HG02884 (cell line): ENCODE results near the gene PI4K2A.

Experiments
- ATAC-seq: cut with Tn5 transposase; IDR thresholded peaks from one replicate; pipeline ENCODE4 v1.9.1; 2021; ENCODE audit warnings: mild to moderate bottlenecking, moderate library complexity; ENCODE audit not compliant: unreplicated experiment

PI4K2A gene

DNA sequence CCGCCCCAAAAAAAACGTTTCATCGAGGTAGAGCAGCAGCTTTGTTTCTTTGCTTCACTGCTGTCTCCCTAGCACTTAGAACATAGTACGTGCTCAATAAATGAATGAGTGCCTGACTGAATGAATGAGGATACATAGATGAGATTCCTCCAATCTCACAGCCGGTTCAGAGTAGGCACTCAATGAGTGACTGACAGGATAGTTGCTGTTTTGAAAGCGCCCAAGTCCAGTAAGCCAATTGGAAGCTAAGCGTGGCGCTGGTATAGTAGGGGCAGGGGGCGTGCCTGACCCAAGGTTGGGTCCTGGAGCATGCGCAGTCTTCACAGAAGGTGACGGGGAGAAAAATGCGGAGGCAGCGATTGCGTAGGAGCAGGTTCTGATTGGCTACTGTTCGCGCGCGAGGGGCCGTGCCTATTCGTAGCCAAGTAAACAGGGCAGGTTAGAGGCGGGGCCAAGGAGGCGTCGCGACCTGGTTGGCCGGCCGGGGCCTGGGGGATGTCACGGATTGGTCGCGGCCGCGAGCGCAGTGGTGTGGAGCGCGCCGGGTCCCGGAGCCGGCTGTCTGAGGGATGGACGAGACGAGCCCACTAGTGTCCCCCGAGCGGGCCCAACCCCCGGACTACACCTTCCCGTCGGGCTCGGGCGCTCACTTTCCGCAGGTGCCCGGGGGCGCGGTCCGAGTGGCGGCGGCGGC, at the start of gene PI4K2A:
Gene PI4K2A (plus strand): TSS at position 498 of the 694 bp plus-strand sequence. CDS start 72 bp downstream, at position 570.
- ATAC-seq, result peak; percentile 98

DNA sequence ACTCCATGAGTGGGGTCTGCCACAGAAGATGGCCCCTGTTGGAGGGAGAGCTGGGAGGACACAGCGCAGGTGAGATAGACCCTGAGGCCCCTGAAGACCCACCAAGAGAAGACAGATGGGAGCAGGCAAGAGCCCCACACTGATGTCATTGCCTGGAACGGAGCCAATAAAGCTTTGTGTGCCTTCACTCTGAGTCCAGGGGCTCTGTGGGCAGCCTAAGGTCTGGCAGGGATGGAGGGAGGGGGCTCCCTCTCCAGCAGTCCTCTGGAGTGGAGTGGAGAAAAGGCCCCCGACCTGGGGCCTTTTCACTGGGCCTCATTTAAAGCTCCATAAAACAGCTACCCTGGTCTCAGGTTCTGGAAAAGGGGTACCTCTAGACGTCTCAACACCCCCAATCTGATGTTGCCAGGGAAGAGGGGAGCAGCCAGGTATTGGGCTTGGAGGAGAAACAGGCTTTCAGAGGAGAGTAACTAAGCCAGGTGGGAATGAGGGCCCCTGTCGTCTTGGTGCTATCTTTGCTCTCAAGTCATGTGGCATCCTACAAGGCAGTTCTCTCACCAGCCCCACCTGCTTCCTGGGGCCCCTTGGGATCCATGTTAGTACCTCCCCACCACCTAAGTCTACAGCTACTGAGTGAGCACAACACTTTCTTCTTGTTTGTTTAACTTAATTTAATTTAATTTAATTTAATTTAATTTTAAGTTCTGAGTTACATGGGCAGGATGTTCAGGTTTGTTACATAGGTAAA, 49.5 kb upstream of the PI4K2A start:
- no peak for ATAC-seq

DNA sequence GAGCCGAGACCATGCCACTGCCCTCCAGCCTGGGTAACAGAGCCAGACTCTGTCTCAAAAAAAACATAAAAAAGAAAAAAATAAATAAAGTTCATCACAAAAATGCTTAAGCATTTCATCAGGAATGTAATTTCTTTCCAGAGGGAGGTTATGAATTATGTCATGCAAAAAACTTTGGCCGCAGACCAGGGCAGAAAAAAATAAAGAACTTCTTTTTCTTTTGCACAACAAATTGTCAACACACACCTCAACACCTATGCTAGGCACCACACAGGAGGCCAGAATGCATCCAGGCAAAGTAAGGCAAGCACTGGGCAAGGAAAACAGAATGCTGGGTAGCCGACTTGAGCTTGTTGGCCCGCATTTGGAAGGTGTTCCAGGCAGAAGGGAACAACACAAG, 47.0 kb upstream of the PI4K2A start:
- ATAC-seq, result no peak

DNA sequence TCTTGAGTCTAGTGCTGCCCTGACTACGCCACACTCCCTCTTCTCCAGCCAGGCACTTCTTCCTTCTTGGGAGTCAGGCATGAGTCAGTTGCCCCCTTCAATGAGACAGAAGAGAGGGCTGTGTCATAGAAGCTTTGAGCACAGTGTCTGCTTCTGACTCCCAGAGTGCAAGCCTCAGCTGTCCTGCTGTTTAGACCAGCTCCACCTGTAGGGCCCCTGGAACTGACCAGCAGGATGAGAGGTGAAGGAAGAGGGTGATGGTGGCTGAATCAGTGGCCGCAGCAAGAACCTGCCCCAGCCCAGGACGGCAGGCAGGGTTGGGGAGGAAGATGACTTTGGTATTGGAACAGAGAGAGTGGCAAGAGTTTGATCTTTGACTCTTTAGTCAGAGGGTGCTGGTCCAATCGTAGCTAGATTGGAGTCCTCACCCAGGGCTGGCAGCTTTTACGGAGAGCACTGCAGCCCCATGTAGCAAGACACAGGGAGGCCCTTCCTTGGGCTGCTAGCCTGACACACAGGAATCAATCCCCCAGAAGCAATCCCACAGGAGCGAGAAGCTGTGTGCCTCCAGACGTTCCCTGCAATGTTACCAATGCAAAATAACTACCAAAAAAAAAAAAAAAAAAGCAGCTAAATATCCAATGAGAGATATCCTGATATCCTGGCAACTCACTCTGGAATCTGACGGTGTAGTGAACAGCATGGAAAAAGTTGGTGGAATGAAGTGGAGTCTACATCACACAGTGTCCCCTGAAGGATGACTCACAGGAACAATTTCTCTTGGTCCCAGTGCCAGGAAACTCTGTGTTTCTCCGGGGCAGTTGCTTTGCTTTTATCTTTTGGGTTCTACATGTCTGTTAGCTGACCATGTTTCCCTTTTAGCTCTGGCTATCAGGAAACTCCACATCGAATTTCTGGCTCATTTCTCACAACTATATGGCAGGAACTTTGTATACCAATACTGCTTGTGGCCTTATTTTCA, 44.1 kb upstream of the PI4K2A start:
- no peak for ATAC-seq

DNA sequence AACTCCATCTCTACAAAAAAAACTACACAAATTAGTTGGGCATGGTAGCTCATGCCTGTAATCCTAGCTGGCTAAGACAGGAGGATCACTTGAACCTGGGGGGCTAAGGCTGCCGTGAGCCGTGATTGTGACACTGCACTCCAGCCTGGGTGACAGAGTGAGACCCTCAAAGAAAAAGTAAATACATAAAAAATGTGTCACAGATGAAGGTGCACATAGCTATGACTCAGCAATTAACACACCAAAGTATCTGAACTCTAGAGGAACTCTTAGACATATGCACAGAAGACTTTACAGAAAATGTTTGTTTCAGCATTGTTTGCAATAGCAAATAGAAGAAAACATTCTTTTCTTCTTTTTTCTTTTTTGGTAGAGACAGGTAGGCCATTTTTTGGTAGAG, 42.7 kb upstream of the PI4K2A start:
- ATAC-seq, result no peak

DNA sequence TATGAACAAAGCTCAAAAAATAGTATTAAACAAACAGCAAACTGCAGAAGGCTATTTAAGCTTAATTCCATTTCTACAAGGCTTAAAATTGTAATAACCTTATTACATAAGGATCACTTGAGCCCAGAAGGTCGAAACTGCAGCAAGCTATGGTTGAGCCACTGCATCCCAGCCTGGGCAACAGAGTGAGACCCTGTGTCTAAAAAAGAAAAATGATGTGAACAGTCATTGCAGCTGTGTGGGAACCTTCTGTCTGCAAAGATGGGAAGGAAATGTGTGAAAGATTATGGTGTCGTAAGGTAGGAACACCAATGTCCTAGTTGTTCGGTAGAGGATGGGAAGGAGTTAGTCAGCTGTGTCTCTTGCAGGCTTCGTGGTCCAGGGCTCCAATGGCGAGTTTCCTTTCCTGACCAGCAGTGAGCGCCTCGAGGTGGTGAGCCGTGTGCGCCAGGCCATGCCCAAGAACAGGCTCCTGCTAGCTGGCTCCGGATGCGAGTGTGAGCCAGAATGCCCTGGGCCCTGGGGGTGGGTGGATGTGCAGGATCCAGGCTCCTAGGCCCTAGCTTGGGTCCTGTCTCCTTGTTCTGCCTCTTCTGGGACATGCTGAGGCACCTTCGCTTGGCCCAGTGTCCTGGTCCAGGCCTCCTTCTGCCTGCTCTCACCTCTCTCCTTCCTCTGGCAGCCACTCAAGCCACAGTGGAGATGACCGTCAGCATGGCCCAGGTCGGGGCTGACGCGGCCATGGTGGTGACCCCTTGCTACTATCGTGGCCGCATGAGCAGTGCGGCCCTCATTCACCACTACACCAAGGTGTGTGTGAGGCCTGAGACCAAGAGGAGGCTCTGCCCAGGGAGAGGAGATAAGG, 41.8 kb upstream of the PI4K2A start:
- no peak for ATAC-seq

DNA sequence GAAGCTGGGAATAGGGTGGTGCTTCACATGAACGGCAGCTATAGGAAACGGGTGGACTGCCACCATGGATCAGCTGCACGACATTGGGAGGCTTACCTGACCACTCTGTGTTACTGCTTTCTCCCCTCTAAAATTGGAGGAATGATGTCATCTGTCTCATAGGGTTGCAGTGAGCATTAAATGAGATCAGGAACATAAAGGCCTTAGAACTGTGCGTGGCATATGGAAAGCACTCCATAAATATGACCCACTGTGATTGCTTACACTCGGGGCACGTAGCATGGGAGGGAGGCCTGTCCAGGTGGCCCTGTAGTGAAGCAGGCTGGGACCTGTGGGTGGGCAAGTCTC, 41.2 kb upstream of the PI4K2A start:
- ATAC-seq, result no peak

DNA sequence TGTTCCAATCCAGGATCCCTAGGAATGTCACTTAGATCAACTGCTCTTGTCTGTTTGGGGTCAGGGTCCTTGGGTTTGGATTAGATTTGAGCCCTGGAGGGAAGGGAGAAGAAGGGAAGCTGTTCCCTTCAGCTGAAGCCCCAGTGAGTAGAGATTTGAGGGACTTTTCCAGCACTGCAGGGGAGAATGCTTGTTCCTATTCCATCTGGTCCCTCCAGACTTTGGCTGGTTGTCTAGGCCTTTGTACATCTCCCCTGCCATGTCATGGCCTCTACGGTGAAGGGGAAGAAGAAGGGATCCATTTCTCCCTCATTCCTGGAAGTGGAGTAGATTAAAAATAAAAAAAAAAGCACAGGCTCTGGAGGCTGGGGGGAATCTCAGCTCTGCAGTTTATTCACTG, 39.9 kb upstream of the PI4K2A start:
- no peak for ATAC-seq

DNA sequence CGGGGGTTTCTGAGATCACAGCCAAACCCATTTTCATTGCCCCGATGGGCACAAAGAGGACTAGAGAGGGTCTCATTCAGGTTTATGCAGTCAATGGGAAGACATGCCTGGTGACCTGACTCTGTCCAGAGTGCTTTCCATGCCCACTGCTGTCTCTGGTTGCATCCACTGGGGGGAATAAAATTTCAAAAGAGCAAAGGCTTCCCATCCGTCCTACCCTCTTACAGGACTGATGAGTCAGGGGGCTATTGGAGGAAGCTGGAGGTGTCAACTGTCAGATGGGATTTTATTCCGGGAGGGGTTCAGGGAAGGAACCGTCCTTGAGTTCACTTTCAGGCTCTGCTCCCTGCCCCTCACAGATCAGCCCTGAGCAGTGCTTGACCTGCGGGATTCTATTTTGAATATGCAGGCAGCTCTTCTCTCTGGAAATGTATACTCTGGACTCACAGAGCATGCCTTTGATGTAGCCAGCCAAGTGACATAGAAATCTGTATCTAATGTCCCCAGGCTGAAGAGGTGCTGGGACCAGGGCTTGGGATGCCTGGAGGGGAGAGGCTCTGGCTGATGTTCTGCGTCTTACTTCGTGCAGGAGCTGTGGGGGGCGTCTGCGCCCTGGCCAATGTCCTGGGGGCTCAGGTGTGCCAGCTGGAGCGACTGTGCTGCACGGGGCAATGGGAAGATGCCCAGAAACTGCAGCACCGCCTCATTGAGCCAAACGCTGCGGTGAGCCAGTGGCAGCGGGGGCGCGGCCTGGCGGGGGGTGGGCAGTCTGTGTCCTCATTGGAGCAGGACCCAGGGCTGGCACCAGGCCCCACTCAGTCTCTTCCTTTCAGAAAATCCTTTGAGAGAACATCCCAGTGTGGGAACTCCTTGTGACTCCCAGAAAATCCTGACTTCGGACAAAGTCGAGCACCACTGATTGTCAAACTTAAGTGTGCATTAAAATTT, 38.9 kb upstream of the PI4K2A start:
- no peak for ATAC-seq

DNA sequence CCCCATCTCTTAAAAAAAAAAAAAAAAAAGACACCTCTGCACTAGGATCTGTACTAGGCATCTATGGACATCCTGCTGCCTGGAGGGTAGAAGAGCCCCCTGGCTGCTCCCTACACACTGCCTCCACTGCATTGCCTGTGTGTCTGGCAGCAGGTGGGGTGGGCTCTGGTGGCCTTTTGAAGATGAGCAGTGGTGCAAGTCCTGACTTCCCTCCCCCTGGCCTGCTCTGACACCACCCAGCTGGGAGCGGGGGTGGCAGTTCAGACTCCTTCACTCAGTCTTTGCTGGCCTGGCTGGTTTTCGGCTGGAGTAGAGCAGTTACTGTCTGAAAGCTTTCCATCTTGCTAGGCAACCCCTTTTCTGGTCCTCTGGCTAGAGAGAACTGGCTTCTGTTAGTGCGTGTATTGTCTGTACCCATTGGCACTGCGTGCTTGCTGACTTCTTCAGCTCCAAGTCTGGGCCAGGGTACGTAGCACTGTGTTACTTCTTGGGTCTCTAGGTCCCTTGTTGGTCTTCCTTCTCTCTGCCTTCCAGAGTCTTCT, 33.3 kb upstream of the PI4K2A start:
- no peak for ATAC-seq

DNA sequence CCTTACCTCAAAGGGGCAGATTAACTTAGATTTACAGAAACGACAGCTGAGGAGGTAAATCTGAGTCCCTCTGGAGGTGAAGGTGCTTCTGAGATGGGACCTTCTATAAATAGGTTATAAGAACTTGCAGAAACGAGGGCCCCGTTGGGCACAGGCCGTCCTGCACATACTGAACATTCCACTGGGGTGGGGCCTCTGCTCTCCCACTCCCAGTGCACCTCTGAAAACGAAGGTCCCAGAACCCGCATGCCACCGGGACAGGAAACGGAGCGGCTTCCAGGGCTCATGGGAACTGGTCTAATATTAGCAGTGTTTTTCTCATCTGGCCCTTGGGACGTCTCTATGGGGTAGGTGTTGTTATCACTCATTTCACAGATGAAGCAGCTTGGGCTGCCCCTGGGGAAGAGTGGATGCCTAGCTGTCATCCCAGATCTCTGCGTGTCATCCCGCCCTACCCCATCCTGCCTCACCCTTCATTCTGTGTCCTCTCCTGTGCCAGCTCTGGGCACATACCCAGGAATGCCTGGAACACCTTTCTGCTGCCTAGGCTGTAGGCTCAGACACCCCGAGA, 31.4 kb upstream of the PI4K2A start:
- ATAC-seq, result no peak

DNA sequence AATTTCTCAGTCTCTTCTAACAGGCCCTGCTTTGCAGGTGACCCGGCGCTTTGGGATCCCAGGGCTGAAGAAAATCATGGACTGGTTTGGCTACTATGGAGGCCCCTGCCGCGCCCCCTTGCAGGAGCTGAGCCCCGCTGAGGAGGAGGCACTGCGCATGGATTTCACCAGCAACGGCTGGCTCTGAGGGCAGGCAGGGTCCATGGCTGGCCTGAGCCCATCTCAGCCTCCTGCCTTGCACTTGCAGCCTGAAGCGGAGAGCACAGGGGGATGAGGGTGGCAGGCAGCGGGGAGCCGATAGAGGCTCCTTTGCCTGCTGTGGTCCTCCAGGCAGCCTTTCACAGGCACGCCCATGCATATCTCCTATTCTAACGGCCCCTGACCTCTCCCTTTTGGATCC, 29.0 kb upstream of the PI4K2A start:
- no peak for ATAC-seq

DNA sequence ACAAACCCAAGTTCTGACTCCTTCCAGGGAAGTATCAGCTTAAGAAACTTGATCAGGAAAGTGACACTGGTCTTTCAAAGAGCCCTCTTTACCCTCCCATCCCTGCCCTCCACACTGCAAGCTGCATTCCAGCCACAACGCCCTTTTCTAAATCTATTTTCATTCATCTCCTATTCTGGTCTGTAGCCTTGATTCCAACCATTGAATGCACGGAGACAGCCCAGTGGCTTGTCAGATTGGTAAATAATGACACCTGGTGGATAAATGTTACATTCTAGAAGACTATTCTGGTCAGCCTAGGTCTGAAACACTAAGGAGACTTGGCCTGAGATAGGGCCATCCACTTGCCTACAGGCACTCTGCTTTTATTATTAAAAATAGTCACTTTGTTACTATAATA, 28.1 kb upstream of the PI4K2A start:
- no peak for ATAC-seq

DNA sequence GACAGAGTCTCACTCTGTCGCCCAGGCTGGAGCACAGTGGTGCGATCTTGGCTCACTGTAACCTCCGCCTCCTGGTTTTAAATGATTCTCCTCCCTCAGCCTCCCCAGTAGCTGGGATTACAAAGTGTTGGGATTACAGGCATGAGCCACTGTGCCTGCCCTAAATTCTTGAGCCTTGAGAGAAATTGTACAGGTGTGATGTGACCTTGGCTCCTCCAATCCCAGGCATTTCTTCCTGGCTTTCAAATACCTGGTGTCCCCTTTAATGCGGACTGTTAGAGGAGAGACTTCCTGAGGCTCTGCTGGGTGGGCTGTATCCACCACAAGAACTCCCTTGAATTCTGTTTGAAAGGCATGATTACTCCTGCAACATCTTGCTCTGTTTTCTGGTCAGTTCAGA, 22.2 kb upstream of the PI4K2A start:
- ATAC-seq, result no peak

DNA sequence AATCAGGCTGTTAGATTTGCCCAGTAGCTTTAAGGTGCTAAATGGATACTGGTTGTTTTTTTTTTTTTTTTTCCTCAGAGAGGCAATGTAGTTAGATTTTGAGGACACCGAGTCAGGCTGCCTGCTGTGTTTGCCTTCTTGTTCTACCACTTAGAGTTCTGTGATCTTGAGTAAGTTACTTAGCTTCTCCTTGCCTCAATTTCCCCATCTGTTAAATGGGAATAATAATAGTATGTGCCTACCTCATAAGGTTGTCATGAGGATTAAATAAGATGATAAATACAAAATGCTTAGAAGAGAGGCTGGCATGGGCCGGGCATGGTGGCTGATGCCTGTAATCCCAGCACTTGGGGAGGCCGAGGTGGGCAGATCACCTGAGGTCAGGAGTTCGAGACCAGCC, 21.7 kb upstream of the PI4K2A start:
- no peak for ATAC-seq

DNA sequence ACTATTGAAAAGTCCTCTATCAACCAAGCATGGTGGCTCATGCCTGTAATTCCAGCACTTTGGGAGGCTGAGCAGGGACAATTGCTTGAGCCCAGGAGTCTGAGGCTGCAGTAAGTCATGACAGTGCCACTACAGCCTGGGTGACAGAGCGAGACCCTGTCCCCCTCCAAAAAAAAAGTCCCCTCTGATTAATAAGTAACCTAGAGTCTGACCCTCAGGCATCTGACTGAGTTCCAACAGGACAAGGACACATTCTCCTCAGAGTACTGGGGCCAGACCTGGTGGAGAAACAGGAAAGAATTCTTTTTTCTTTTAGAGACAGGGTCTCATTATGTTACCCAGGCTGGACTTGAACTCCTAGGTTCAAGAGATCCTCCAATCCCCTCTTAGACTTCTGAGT, 17.2 kb upstream of the PI4K2A start:
- no peak for ATAC-seq

DNA sequence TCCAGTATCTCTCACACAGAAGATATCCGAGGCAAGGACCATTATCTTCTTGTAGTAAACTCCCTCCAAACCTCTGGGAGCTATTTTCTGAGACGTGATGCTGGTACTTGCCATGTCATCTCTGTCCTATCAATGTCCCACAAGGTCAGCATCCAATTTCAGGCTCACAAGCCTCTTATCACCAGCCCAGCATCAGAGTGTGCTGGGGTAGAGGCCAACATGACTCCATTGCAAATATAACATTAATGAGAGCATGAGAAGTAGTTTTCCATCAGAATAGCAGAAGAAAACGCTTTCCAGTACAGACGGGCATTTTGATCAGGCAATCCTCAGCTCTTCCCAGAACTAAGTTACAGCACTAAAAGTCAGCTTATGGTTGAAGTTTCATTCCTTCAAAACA, 12.7 kb upstream of the PI4K2A start:
- no peak for ATAC-seq

DNA sequence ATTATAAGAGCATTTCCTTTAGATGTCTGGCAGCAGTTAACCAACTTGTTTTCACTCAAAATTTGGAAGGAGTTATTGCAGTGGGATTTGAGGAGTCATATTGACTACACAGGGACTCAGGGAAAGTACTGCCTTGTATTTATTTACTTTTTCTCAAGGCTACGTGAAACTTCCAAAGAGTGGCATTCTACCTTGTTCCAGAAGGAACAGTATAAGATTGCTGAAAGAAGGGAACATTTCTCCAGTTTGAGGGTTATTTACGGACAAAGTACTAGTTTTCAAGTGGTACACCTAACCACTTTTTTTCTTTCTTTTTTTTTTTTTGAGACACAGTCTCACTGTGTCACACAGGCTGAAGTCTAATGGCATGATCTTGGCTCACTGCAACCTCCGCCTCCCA, 12.2 kb upstream of the PI4K2A start:
- ATAC-seq, result no peak

DNA sequence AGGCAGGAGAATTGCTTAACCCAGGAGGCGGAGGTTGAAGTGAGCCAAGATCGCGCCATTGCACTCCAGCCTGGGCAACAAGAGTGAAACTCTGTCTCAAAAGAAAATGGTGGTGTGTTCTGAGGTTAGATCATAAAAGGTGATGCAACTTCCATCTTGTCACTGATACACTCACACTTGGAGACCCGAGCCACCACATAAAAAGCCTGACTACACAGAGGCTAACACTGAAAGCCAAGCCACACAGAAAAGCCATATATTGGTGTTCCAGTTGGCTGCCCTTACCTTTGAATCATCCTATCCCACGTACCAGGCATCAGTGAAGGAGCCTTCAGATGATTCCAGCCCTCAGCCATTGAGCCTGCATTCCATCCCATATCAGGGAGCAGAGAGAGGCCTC, 11.2 kb upstream of the PI4K2A start:
- ATAC-seq, result no peak
